Calu3 (cell line): ENCODE measurements around the gene PAK5. TPM values are rescaled to one million over a fixed set of nuclear protein-coding genes. Genes with fewer than 3 reads are reported as not detected.

Experiments
- BruUV-seq: library from RNA; stranded (reverse); fragments of 400-500 nt; replicated peaks from 2 replicates; lab custom pipeline; 2021; lab: Mats Ljungman, UMichigan
- CTCF ChIA-PET: fragments of 300-600 bp; sonication (Branson Sonifier 250); formaldehyde crosslinking; loops from one replicate; lab custom pipeline; 2022; ENCODE audit warnings: antibody characterized with exemption; lab: Charles Lee
- DNase-seq: peaks from one replicate; pipeline ENCODE4 v3.0.0; 2022
- H3K27ac Mint-ChIP-seq: one replicate; pipeline ENCODE4 v1.8.0; 2022; ENCODE audit warnings: mixed read lengths; ENCODE audit not compliant: unreplicated experiment
- H3K27me3 Mint-ChIP-seq: one replicate; pipeline ENCODE4 v1.8.0; 2022; ENCODE audit warnings: mixed read lengths; ENCODE audit not compliant: unreplicated experiment
- H3K36me3 Mint-ChIP-seq: one replicate; pipeline ENCODE4 v1.8.0; 2022; ENCODE audit warnings: mild to moderate bottlenecking, moderate library complexity, mixed read lengths; ENCODE audit not compliant: insufficient read depth, unreplicated experiment
- H3K4me1 Mint-ChIP-seq: one replicate; pipeline ENCODE4 v1.8.0; 2022; ENCODE audit warnings: mild to moderate bottlenecking, low read depth, mixed read lengths; ENCODE audit not compliant: unreplicated experiment
- H3K4me3 Mint-ChIP-seq: one replicate; pipeline ENCODE4 v1.8.0; 2022; ENCODE audit warnings: mild to moderate bottlenecking, low read depth, moderate library complexity, mixed read lengths; ENCODE audit not compliant: unreplicated experiment
- H3K9me3 Mint-ChIP-seq: one replicate; pipeline ENCODE4 v1.8.0; 2022; ENCODE audit warnings: low read depth, mixed read lengths; ENCODE audit not compliant: unreplicated experiment
- CTCF ChIP-seq: fragments of 200-600 bp; IDR thresholded peaks from one replicate; pipeline ENCODE4 v1.8.0; 2022; ENCODE audit warnings: antibody characterized with exemption; ENCODE audit not compliant: unreplicated experiment
- intact Hi-C: fragments of 100-400 bp; cut with micrococcal nuclease; formaldehyde crosslinking; loops from one replicate; pipeline ENCODE4 v1.10.0; 2022; ENCODE audit not compliant: unreplicated experiment
- total RNA-seq: library from RNA; stranded (reverse); gene quantifications from 2 replicates; pipeline ENCODE4 v1.2.3, GENCODE V29; 2022

Gene PAK5
- total RNA-seq, 1 experiment from 2014 or later: not detected

- no TSS peak for BruUV-seq
- Mint-ChIP-seq H3K27ac (no peak overlapping the region), H3K4me3 (no peak overlapping the region), H3K36me3 (peaks cover 7% of the 10 kb centered on the region), H3K4me1 (peaks cover 10% of the 10 kb centered on the region), H3K27me3 (peaks cover 55% of the 10 kb centered on the region), H3K9me3 (no peaks in the 10 kb centered on the region)
- intact Hi-C loops: loop anchor here (10.0 kb wide), 1 partner anchor 65 kb away; no protein-coding TSS in a partner anchor
- CTCF ChIA-PET: no interaction called here
- no peak for DNase-seq
- TF ChIP-seq CTCF: no peak
Observed at GRCh38 chr20:9839626-9840025, 750 bp upstream of the PAK5 start.

DNA sequence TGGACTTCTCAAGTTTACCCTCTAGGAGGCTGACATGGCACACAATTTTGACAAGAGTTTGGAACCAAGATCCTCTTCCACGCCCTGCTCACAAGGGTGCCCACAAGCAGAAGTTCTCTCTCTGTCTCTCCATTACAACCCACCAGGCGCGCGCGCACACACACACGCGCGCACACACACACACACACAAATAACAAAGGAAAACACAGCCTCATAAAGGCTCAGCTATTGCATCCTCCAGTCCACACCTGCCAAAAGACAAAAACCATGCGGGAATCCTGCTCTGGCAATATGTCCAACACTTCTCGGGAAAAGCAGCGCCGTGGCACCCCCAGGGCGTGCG is 870 bp downstream of the PAK5 start:
- Mint-ChIP-seq H3K4me1 (peaks cover 10% of the 10 kb centered on the region), H3K27ac (no peak overlapping the region), H3K9me3 (no peaks in the 10 kb centered on the region), H3K4me3 (peak overlapping the region; percentile 66), H3K27me3 (peaks cover 57% of the 10 kb centered on the region), H3K36me3 (peaks cover 7% of the 10 kb centered on the region)
- intact Hi-C loops: no loop called here
- no peak for DNase-seq
- no TSS peak for BruUV-seq
- CTCF ChIA-PET: no interaction called here
- no peak for TF ChIP-seq CTCF

GRCh38 chr20:9837634-9838033 is 1.2 kb downstream of the PAK5 start:
- DNase-seq: no peak
- no peaks in the 10 kb centered on the region for H3K9me3 Mint-ChIP-seq
- intact Hi-C loops: no loop called here
- no peak overlapping the region for H3K27ac Mint-ChIP-seq
- peaks cover 10% of the 10 kb centered on the region for H3K4me1 Mint-ChIP-seq
- peaks cover 7% of the 10 kb centered on the region for H3K36me3 Mint-ChIP-seq
- H3K4me3 Mint-ChIP-seq: peak overlapping the region; percentile 66
- no peak for TF ChIP-seq CTCF
- H3K27me3 Mint-ChIP-seq: peaks cover 57% of the 10 kb centered on the region
- BruUV-seq: no TSS peak
- CTCF ChIA-PET: no interaction called here

- intact Hi-C loops: no loop called here
- Mint-ChIP-seq H3K9me3 (no peaks in the 10 kb centered on the region), H3K4me3 (no peak overlapping the region), H3K27ac (no peak overlapping the region), H3K4me1 (peaks cover 10% of the 10 kb centered on the region), H3K27me3 (peaks cover 42% of the 10 kb centered on the region), H3K36me3 (peaks cover 7% of the 10 kb centered on the region)
- BruUV-seq: no TSS peak
- TF ChIP-seq CTCF: no peak
- CTCF ChIA-PET: no interaction called here
- no peak for DNase-seq
Observed at GRCh38 chr20:9835302-9835701, 3.6 kb downstream of the PAK5 start.
